IMR-90 (cell line): Measurements from ENCODE around the gene MARCHF9. TPM values are rescaled to one million over a fixed set of nuclear protein-coding genes. Genes with fewer than 3 reads are reported as not detected.
A peak's percentile ranks its signal among the peaks of the same experiment; 100 is the strongest.

Experiments
- ATAC-seq: fragments of 200-7000 bp; cut with Tn5 transposase; 2 replicates; pipeline ENCODE4 v1.9.1; 2020; ENCODE audit warnings: low read depth, mild to moderate bottlenecking, moderate library complexity
- BruUV-seq: library from RNA; stranded (reverse); fragments of 400-500 nt; replicated peaks from 2 replicates; lab custom pipeline; 2021; lab: Mats Ljungman, UMichigan
- CTCF ChIA-PET: fragments of 300-600 bp; formaldehyde crosslinking; extraction: SDS; loops from one replicate; lab custom pipeline; 2021; ENCODE audit warnings: antibody characterized with exemption; lab: Yijun Ruan, JAX
- POLR2A ChIA-PET: fragments of 300-600 bp; sonication (Branson Sonifier 250); formaldehyde crosslinking; loops from one replicate; lab custom pipeline; 2022; ENCODE audit warnings: antibody characterized with exemption; ENCODE audit not compliant: unreplicated experiment; lab: Charles Lee
- DNase-seq: peaks from one replicate; pipeline ENCODE4 v3.0.0; 2013
- H2AFZ ChIP-seq: replicated peaks from 2 replicates; pipeline ENCODE3; 2013; ENCODE audit warnings: low read length, mild to moderate bottlenecking; ENCODE audit not compliant: poor library complexity
- H2AK5ac ChIP-seq: 2 replicates; pipeline ENCODE4 v1.6.1; 2013; ENCODE audit warnings: low read depth, low read length, inconsistent platforms
- H2AK9ac ChIP-seq: replicated peaks from 2 replicates; pipeline ENCODE3; 2013; ENCODE audit warnings: mild to moderate bottlenecking, low read depth, low read length, moderate library complexity; ENCODE audit not compliant: poor library complexity
- H2BK120ac ChIP-seq: 2 replicates; pipeline ENCODE4 v1.6.1; 2013; ENCODE audit warnings: low read depth, low read length, inconsistent platforms
- H2BK15ac ChIP-seq: 3 replicates; pipeline ENCODE4 v1.6.1; 2013; ENCODE audit warnings: low read depth, low read length, inconsistent platforms
- H2BK20ac ChIP-seq: 2 replicates; pipeline ENCODE4 v1.6.1; 2013; ENCODE audit warnings: low read depth, mild to moderate bottlenecking, inconsistent platforms, low read length, moderate library complexity
- H2BK5ac ChIP-seq: 2 replicates; pipeline ENCODE4 v1.6.1; 2013; ENCODE audit warnings: mild to moderate bottlenecking, low read depth, low read length, inconsistent platforms; ENCODE audit not compliant: poor library complexity, severe bottlenecking
- H3K14ac ChIP-seq: replicated peaks from 2 replicates; pipeline ENCODE4 v1.6.1; 2013; ENCODE audit warnings: low read depth, low read length, inconsistent platforms
- H3K18ac ChIP-seq: 2 replicates; pipeline ENCODE4 v1.6.1; 2013; ENCODE audit warnings: low read depth, low read length, control low read depth
- H3K23ac ChIP-seq: 2 replicates; pipeline ENCODE4 v1.6.1; 2013; ENCODE audit warnings: low read depth, low read length, inconsistent platforms
- H3K27ac ChIP-seq: 2 replicates; pipeline ENCODE4 v1.5.1; 2013; ENCODE audit warnings: mild to moderate bottlenecking, control low read depth, low read length; ENCODE audit not compliant: insufficient read depth
- H3K27me3 ChIP-seq: 2 replicates; pipeline ENCODE4 v1.6.1; 2013; ENCODE audit warnings: low read length; ENCODE audit not compliant: control insufficient read depth, insufficient read depth
- H3K36me3 ChIP-seq: 2 replicates; pipeline ENCODE4 v1.6.1; 2013; ENCODE audit warnings: low read length, mixed read lengths; ENCODE audit not compliant: control insufficient read depth, insufficient read depth
- H3K4ac ChIP-seq: 2 replicates; pipeline ENCODE4 v1.6.1; 2013; ENCODE audit warnings: low read depth, low read length, inconsistent platforms
- H3K4me1 ChIP-seq: 2 replicates; pipeline ENCODE4 v1.6.1; 2013; ENCODE audit warnings: low read length, mixed read lengths; ENCODE audit not compliant: control insufficient read depth, insufficient read depth
- H3K4me2 ChIP-seq: 2 replicates; pipeline ENCODE4 v1.6.1; 2013; ENCODE audit warnings: low read depth, mild to moderate bottlenecking, control low read depth, low read length, moderate library complexity
- H3K4me3 ChIP-seq: 2 replicates; pipeline ENCODE4 v1.5.1; 2013; ENCODE audit warnings: low read depth, mild to moderate bottlenecking, control low read depth, low read length, moderate library complexity; ENCODE audit not compliant: insufficient read depth
- H3K56ac ChIP-seq: 2 replicates; pipeline ENCODE4 v1.6.1; 2013; ENCODE audit warnings: low read length, inconsistent platforms; ENCODE audit not compliant: insufficient read depth; ENCODE audit errors: extremely low read depth
- H3K79me1 ChIP-seq, 2 experiments: 2 replicates each; pipeline ENCODE4 v1.6.1; 2013; ENCODE audit warnings: low read length in 2 of 2, inconsistent platforms in 1 of 2, low read depth in 1 of 2
- H3K9ac ChIP-seq: 2 replicates; pipeline ENCODE4 v1.6.1; 2013; ENCODE audit warnings: low read depth, low read length, control low read depth
- H3K9me1 ChIP-seq: 2 replicates; pipeline ENCODE4 v1.6.1; 2013; ENCODE audit warnings: low read length, inconsistent platforms; ENCODE audit not compliant: insufficient read depth
- H3K9me3 ChIP-seq: 2 replicates; pipeline ENCODE4 v1.6.1; 2013; ENCODE audit warnings: low read length; ENCODE audit not compliant: control insufficient read depth, insufficient read depth
- H4K20me1 ChIP-seq: 2 replicates; pipeline ENCODE4 v1.6.1; 2013; ENCODE audit warnings: low read length, inconsistent platforms; ENCODE audit not compliant: insufficient read depth
- H4K5ac ChIP-seq: 2 replicates; pipeline ENCODE4 v1.6.1; 2013; ENCODE audit warnings: mild to moderate bottlenecking, low read depth, low read length, control low read depth
- H4K8ac ChIP-seq, 2 experiments: 2 replicates each; pipeline ENCODE4 v1.6.1; 2013; ENCODE audit warnings: low read depth in 2 of 2, low read length in 2 of 2, control low read depth in 1 of 2, inconsistent platforms in 1 of 2
- H4K91ac ChIP-seq: 2 replicates; pipeline ENCODE4 v1.6.1; 2013; ENCODE audit warnings: low read depth, low read length, inconsistent platforms; ENCODE audit not compliant: insufficient read depth
- BHLHE40 ChIP-seq: fragments of 150-350 bp; IDR thresholded peaks from 2 replicates; pipeline ENCODE4 v1.6.1; 2016; ENCODE audit warnings: mild to moderate bottlenecking, low read depth, low read length
- CEBPB ChIP-seq: IDR thresholded peaks from 2 replicates; pipeline ENCODE4 v1.6.1; 2012; ENCODE audit warnings: low read depth, low read length, improper control_type of control experiment
- CHD1 ChIP-seq: IDR thresholded peaks from 2 replicates; pipeline ENCODE4 v1.6.1; 2012; ENCODE audit warnings: low read depth, low read length, improper control_type of control experiment
- ELK1 ChIP-seq: fragments of 150-350 bp; IDR thresholded peaks from 2 replicates; pipeline ENCODE4 v1.6.1; 2016; ENCODE audit warnings: low read depth, mild to moderate bottlenecking, low read length, moderate library complexity, borderline replicate concordance
- FOS ChIP-seq: fragments of 150-350 bp; IDR thresholded peaks from 2 replicates; pipeline ENCODE4 v1.6.1; 2016; ENCODE audit warnings: low read depth, low read length
- MAFK ChIP-seq: IDR thresholded peaks from 2 replicates; pipeline ENCODE4 v1.6.1; 2012; ENCODE audit warnings: low read depth, low read length, improper control_type of control experiment
- MAZ ChIP-seq: IDR thresholded peaks from 2 replicates; pipeline ENCODE4 v1.6.1; 2012; ENCODE audit warnings: low read depth, mild to moderate bottlenecking, low read length, improper control_type of control experiment, moderate library complexity, borderline replicate concordance
- MXI1 ChIP-seq: IDR thresholded peaks from 2 replicates; pipeline ENCODE4 v1.6.1; 2012; ENCODE audit warnings: low read depth, mild to moderate bottlenecking, low read length, moderate library complexity, borderline replicate concordance
- POLR2A ChIP-seq: IDR thresholded peaks from 2 replicates; pipeline ENCODE4 v1.6.1; 2012; ENCODE audit warnings: mild to moderate bottlenecking, low read depth, low read length
- RCOR1 ChIP-seq: IDR thresholded peaks from 2 replicates; pipeline ENCODE4 v1.6.1; 2012; ENCODE audit warnings: mild to moderate bottlenecking, low read length, improper control_type of control experiment; ENCODE audit not compliant: insufficient replicate concordance
- RFX5 ChIP-seq: IDR thresholded peaks from 2 replicates; pipeline ENCODE4 v1.8.0; 2012; ENCODE audit warnings: low read depth, mild to moderate bottlenecking, low read length, moderate library complexity
- USF2 ChIP-seq: fragments of 150-350 bp; IDR thresholded peaks from 2 replicates; pipeline ENCODE4 v1.6.1; 2017; ENCODE audit warnings: mild to moderate bottlenecking, antibody characterized with exemption, low read length, low read depth
- WGBS, 2 experiments: methylation state at CpG; one replicate each; pipeline versions ENCODE4 v1.1.5 to v1.1.7; 2013; ENCODE audit warnings: missing lambda C conversion rate in 2 of 2; ENCODE audit not compliant: insufficient read length in 1 of 2; ENCODE audit errors: extremely low coverage in 2 of 2; 5-methylcytosine and 5-hydroxymethylcytosine counted together
- dilution Hi-C: fragments of 300-500 bp; cut with HindIII; formaldehyde crosslinking; loops from one replicate; pipeline ENCODE4 v1.14.3; 2018; ENCODE audit warnings: low sequenced_read_pairs; ENCODE audit not compliant: unreplicated experiment
- in situ Hi-C: fragments of 300-500 bp; cut with MboI; formaldehyde crosslinking; loops from 3 replicates; pipeline ENCODE4 v1.14.3; 2019; ENCODE audit warnings: low sequenced_read_pairs, inconsistent platforms, mixed read lengths
- intact Hi-C: fragments of 100-400 bp; cut with micrococcal nuclease; formaldehyde crosslinking; loops from 2 replicates; pipeline ENCODE4 v1.10.0; 2022
- polyA plus RNA-seq, 3 experiments: library from polyadenylated mRNA; depleted of rRNA; stranded (reverse); fragments of >200 nt; gene quantifications; 2 replicates each; pipeline ENCODE4 v1.2.3, GENCODE V29; 2012; ENCODE audit warnings: low replicate concordance in 1 of 3
- total RNA-seq: library from RNA; depleted of rRNA; stranded (reverse); fragments of >200 nt; gene quantifications from 2 replicates; pipeline ENCODE4 v1.2.3, GENCODE V29; 2012

Gene MARCHF9
- total and polyA plus RNA-seq, 2 of the 4 experiments (the other 2 are of a cell fraction): 1.1 to 5.4 TPM

- H4K20me1 ChIP-seq: peaks cover 7% of the 10 kb centered on the region; the same call in 1 of the 2 replicates
- no peaks in the 10 kb centered on the region for H3K9me3 ChIP-seq
- in situ Hi-C loops (no loop called here), intact Hi-C loops (no loop called here), dilution Hi-C loops (no loop called here)
- H3K4me2 ChIP-seq: no peak overlapping the region
- no peak overlapping the region for H2BK20ac ChIP-seq
- CTCF ChIA-PET: no interaction called here
- DNase-seq: no peak
- H3K56ac ChIP-seq: no peak overlapping the region
- no peak overlapping the region for H4K5ac ChIP-seq
- H2AK5ac ChIP-seq: no peak overlapping the region
- H3K4ac ChIP-seq: no peak overlapping the region
- POLR2A ChIA-PET: no interaction called here
- no peak for TF ChIP-seq POLR2A
- TF ChIP-seq MAFK: no peak
- TF ChIP-seq FOS: no peak
- TF ChIP-seq MXI1: no peak
- no peak for TF ChIP-seq RFX5
- TF ChIP-seq CHD1: no peak
- no peak for TF ChIP-seq ELK1
- TF ChIP-seq MAZ: no peak
- no peak for TF ChIP-seq USF2
- TF ChIP-seq BHLHE40: no peak
- no peak for TF ChIP-seq RCOR1
- TF ChIP-seq CEBPB: no peak
- no peak overlapping the region for H2BK15ac ChIP-seq
- no peak overlapping the region for H2BK5ac ChIP-seq
- H3K27me3 ChIP-seq: peaks cover 10% of the 10 kb centered on the region
- peaks cover 15 to 24% of the 10 kb centered on the region in 2 experiments; a peak in 3 of 4 replicates for H3K79me1 ChIP-seq
- peaks cover 7% of the 10 kb centered on the region for H3K4me1 ChIP-seq
- H2BK120ac ChIP-seq: no peak overlapping the region
- H3K4me3 ChIP-seq: peak overlapping the region; percentile 59
- H2AK9ac ChIP-seq: no peak overlapping the region
- H3K9me1 ChIP-seq: peaks cover 15% of the 10 kb centered on the region
- no peak overlapping the region for H3K23ac ChIP-seq
- no peak overlapping the region for H4K8ac ChIP-seq
- peaks cover 19% of the 10 kb centered on the region for H3K36me3 ChIP-seq
- peak overlapping the region; percentile 85 for H2AFZ ChIP-seq
- ATAC-seq: no peak
- WGBS, 2 experiments: no CpG with 5 or more reads among the region's 34 CpGs
- H4K91ac ChIP-seq: no peak overlapping the region
- H3K27ac ChIP-seq: no peak overlapping the region
- H3K9ac ChIP-seq: peak overlapping the region; percentile 42
- no peak overlapping the region for H3K14ac ChIP-seq
- no TSS peak for BruUV-seq
- no peak overlapping the region for H3K18ac ChIP-seq
These were observed 221 bp downstream of the MARCHF9 start for GRCh38 chr12:57755194-57755453.
